Measurements from ENCODE around the gene ALKBH2. TPM values are rescaled to one million over a fixed set of nuclear protein-coding genes. Genes with fewer than 3 reads are reported as not detected.

The ALKBH2 gene
- total and polyA plus RNA-seq, 11 donors: 5.1 to 18.0 (median 8.2) TPM

GRCh38 chr12:109088818-109089217 is 4.5 kb downstream of the ALKBH2 start:
- DNase-seq (no peak), ATAC-seq (no peak)
- Histone ChIP-seq H3K36me3 (peaks cover 0 to 75% (median 61%) of the 10 kb centered on the region in 9 donors), H3K27me3 (no peaks in the 10 kb centered on the region), H3K4me1 (peaks cover 0 to 26% (median 17%) of the 10 kb centered on the region in 12 donors), H3K9me3 (no peaks in the 10 kb centered on the region), H3K27ac (no peak overlapping the region), H3K4me3 (no peak overlapping the region)
- no peak for TF ChIP-seq POLR2A (IDR thresholded peaks at IDR 0.05)
- TF ChIP-seq CTCF (IDR thresholded peaks at IDR 0.05): no peak
- intact Hi-C loops (cut with DNase I): loop anchor here in 2 of 10 donors (10.0 kb wide), 2 partner anchors 154 to 204 kb away; partner anchors contain the start of gene DAO (in 1 of the 2)
- 80 to 91% (median 90%) methylated on average over 6 of the region's 6 CpGs for WGBS, 4 donors

GRCh38 chr12:109087250-109087649 is 6.0 kb downstream of the ALKBH2 start:
- peak in 3 of 4 donors; percentile 47 to 54 (median 48) for ATAC-seq
- Histone ChIP-seq H3K27me3 (no peaks in the 10 kb centered on the region), H3K4me3 (no peak overlapping the region), H3K27ac (no peak overlapping the region), H3K4me1 (peaks cover 0 to 12% (median 6%) of the 10 kb centered on the region in 12 donors), H3K9me3 (no peaks in the 10 kb centered on the region), H3K36me3 (peaks cover 0 to 89% (median 76%) of the 10 kb centered on the region in 9 donors)
- no peak for DNase-seq
- WGBS, 4 donors: 42 to 60% (median 43%) methylated on average over 5 of the region's 5 CpGs
- intact Hi-C loops (cut with DNase I): loop anchor here in 2 of 10 donors (10.0 kb wide), 2 partner anchors 152 to 202 kb away; partner anchors contain the start of gene DAO (in 1 of the 2)
- TF ChIP-seq CTCF (IDR thresholded peaks at IDR 0.05): no peak
- TF ChIP-seq POLR2A (IDR thresholded peaks at IDR 0.05): no peak

- DNase-seq: no peak
- Histone ChIP-seq H3K27ac (no peak overlapping the region), H3K9me3 (no peaks in the 10 kb centered on the region), H3K36me3 (peaks cover 0 to 100% (median 92%) of the 10 kb centered on the region in 9 donors), H3K4me3 (no peak overlapping the region), H3K27me3 (no peaks in the 10 kb centered on the region), H3K4me1 (peaks cover 0 to 8% (median 0%) of the 10 kb centered on the region in 12 donors)
- peak in 1 of 4 donors; percentile 23 for ATAC-seq
- intact Hi-C loops (cut with DNase I): loop anchor here in 2 of 10 donors (10.0 kb wide), 2 partner anchors 151 to 201 kb away; partner anchors contain the start of gene DAO (in 1 of the 2)
- WGBS, 4 donors: 89 to 95% (median 94%) methylated on average over 7 to 11 of the region's 11 CpGs
- TF ChIP-seq CTCF (IDR thresholded peaks at IDR 0.05) (no peak), POLR2A (IDR thresholded peaks at IDR 0.05) (no peak)
These were observed 7.7 kb downstream of the ALKBH2 start for GRCh38 chr12:109085590-109085989.

DNA sequence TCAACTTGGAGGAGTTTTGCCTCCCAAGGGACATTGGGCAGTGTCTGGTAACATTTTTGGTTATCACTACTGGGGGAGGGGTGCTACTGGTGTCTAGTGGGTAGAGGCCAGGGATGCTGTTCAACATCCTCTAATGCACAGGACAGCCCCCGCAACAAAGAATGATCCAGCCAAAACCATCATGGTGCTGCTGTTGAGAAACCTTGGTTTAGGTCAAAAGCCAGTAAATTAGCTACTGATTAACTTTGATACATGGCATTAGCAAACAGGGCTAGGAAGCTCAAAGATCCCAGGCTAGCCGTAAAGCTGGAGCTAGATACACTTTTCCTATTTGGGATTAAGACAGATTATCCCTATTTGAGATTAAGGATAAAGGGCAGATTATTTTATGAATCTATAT is 8.8 kb downstream of the ALKBH2 start:
- 96 to 100% (median 97%) methylated on average over 2 of the region's 2 CpGs for WGBS, 4 donors
- Histone ChIP-seq H3K27ac (no peak overlapping the region), H3K9me3 (peaks cover 0 to 4% (median 0%) of the 10 kb centered on the region in 12 donors), H3K4me1 (peaks cover 0 to 8% (median 0%) of the 10 kb centered on the region in 12 donors), H3K27me3 (no peaks in the 10 kb centered on the region), H3K4me3 (no peak overlapping the region), H3K36me3 (peaks cover 0 to 100% (median 98%) of the 10 kb centered on the region in 9 donors)
- intact Hi-C loops (cut with DNase I): loop anchor here in 2 of 10 donors (10.0 kb wide), 2 partner anchors 150 to 200 kb away; partner anchors contain the start of gene DAO (in 1 of the 2)
- no peak for TF ChIP-seq CTCF (IDR thresholded peaks at IDR 0.05)
- no peak for TF ChIP-seq POLR2A (IDR thresholded peaks at IDR 0.05)
- DNase-seq: no peak
- ATAC-seq: no peak
